Tibial nerve (tissue), 4 donors: Measurements from ENCODE around the gene CCDC27. TPM values are rescaled to one million over a fixed set of nuclear protein-coding genes. Genes with fewer than 3 reads are reported as not detected.

ENCODE experiments used
- DNase-seq, 2 donors: peaks; one replicate each; pipeline ENCODE4 v3.0.0-alpha.2; 2019; ENCODE audit warnings: low spot score in 2 of 2
- H3K27ac ChIP-seq, 4 donors: fragments of 200-600 bp; sonication (generic) in 3 of 4; one replicate each; pipeline ENCODE4 v1.5.1; 2017 to 2019; ENCODE audit warnings: mild to moderate bottlenecking in 1 of 4
- H3K27me3 ChIP-seq, 2 donors: fragments of 200-600 bp; sonication (generic) in 1 of 2; one replicate each; pipeline versions ENCODE4 v1.5.1 to v1.6.0; 2017 to 2019
- H3K36me3 ChIP-seq, 3 donors: fragments of 200-600 bp; sonication (generic); one replicate each; pipeline ENCODE4 v1.5.1; 2018 to 2019
- H3K4me1 ChIP-seq, 4 donors: fragments of 200-600 bp; sonication (generic) in 3 of 4; one replicate each; pipeline ENCODE4 v1.5.1; 2017 to 2019
- H3K4me3 ChIP-seq, 4 donors: fragments of 200-600 bp; sonication (generic) in 3 of 4; one replicate each; pipeline ENCODE4 v1.5.1; 2017 to 2019; ENCODE audit warnings: mild to moderate bottlenecking in 1 of 4, moderate library complexity in 1 of 4
- H3K9me3 ChIP-seq, 4 donors: fragments of 200-600 bp; sonication (generic) in 3 of 4; one replicate each; pipeline ENCODE4 v1.5.1; 2017 to 2019
- CTCF ChIP-seq, 5 experiments: fragments of 200-600 bp in 3 of 5; fragments of 450-650 bp in 2 of 5; sonication (generic) in 3 of 5; IDR thresholded peaks; one replicate each; pipeline ENCODE4 v1.5.1; 2016 to 2019; ENCODE audit warnings: antibody characterized with exemption in 5 of 5, mild to moderate bottlenecking in 3 of 5, moderate library complexity in 2 of 5
- EP300 ChIP-seq, 2 donors: sonication (generic); formaldehyde crosslinking; IDR thresholded peaks; one replicate each; pipeline ENCODE4 v1.6.1; 2017; ENCODE audit warnings: antibody characterized with exemption in 2 of 2, mild to moderate bottlenecking in 1 of 2
- POLR2A ChIP-seq, 2 donors: fragments of 450-650 bp; IDR thresholded peaks; one replicate each; pipeline ENCODE4 v1.6.1; 2017; ENCODE audit warnings: antibody characterized with exemption in 2 of 2, mild to moderate bottlenecking in 2 of 2, moderate library complexity in 2 of 2
- WGBS, 2 donors: methylation state at CpG; one replicate each; pipeline ENCODE4 v1.1.5; 2018; 5-methylcytosine and 5-hydroxymethylcytosine counted together
- small RNA-seq: library from RNA; depleted of rRNA; stranded (forward); fragments of <200 nt; gene quantifications from one replicate; pipeline ENCODE3, GENCODE V24; 2016
- total RNA-seq, 4 donors: library from RNA; depleted of rRNA; stranded (reverse); fragments of >200 nt; gene quantifications; one replicate each; pipeline ENCODE4 v1.1.0, GENCODE V29; 2016

CCDC27 gene
- total RNA-seq, 4 donors from 2014 or later: not detected

- TF ChIP-seq EP300 (IDR thresholded peaks at IDR 0.05) (no peak), POLR2A (IDR thresholded peaks at IDR 0.05) (no peak), CTCF (IDR thresholded peaks at IDR 0.05) (no peak)
- H3K4me1 ChIP-seq: no peaks in the 10 kb centered on the region
- H3K27ac ChIP-seq: no peak overlapping the region
- WGBS, 2 donors: 87 to 89% methylated on average over 8 of the region's 8 CpGs
- H3K36me3 ChIP-seq: peaks cover 0 to 96% (median 9%) of the 10 kb centered on the region in 3 donors
- H3K9me3 ChIP-seq: no peaks in the 10 kb centered on the region
- DNase-seq: no peak
- no peaks in the 10 kb centered on the region for H3K27me3 ChIP-seq
- H3K4me3 ChIP-seq: no peak overlapping the region
Measured at GRCh38 chr1:3820316-3820715, 68.1 kb downstream of the CCDC27 start.

GRCh38 chr1:3821004-3821403, 68.8 kb downstream of the CCDC27 start:
- 75 to 77% methylated on average over 6 of the region's 6 CpGs for WGBS, 2 donors
- H3K27me3 ChIP-seq: no peaks in the 10 kb centered on the region
- H3K9me3 ChIP-seq: no peaks in the 10 kb centered on the region
- DNase-seq: no peak
- H3K36me3 ChIP-seq: peaks cover 0 to 96% (median 15%) of the 10 kb centered on the region in 3 donors
- H3K4me3 ChIP-seq: no peak overlapping the region
- no peak overlapping the region for H3K27ac ChIP-seq
- H3K4me1 ChIP-seq: no peaks in the 10 kb centered on the region
- TF ChIP-seq CTCF (IDR thresholded peaks at IDR 0.05) (no peak), EP300 (IDR thresholded peaks at IDR 0.05) (no peak), POLR2A (IDR thresholded peaks at IDR 0.05) (no peak)

Small RNA genes within 50 kb of the gene (small RNA-seq; reads per million reads assigned to genes)
- gene RF02197 (not detected), gene RN7SL574P (not detected)

Other genes with a start within 250 kb of the CCDC27 start
- gene MEGF6, start 140.9 kb upstream of the CCDC27 start, total RNA-seq: 10 to 100 TPM; 25.3 to 63.3 (median 42.8) TPM
- 10 to 100 TPM; 26.7 to 39.8 (median 34.7) TPM for gene TPRG1L, start 127.4 kb upstream of the CCDC27 start, total RNA-seq
- 10 to 100 TPM; 11.1 to 17.1 (median 12.9) TPM for gene WRAP73, start 102.3 kb upstream of the CCDC27 start, total RNA-seq
- under 1 TPM in 1 of 4 donors, not detected in 3; 0.30 TPM for gene TP73, start 99.9 kb upstream of the CCDC27 start, total RNA-seq
- gene SMIM1, start 20.3 kb downstream of the CCDC27 start, total RNA-seq: 10 to 100 TPM in 1 of 4 donors, not detected in 3; 23.1 TPM
- gene LRRC47, start 44.0 kb downstream of the CCDC27 start, total RNA-seq: 10 to 100 TPM; 40.8 to 46.3 (median 42.6) TPM
- gene CEP104, start 104.8 kb downstream of the CCDC27 start, total RNA-seq: 10 to 100 TPM; 41.5 to 68.6 (median 48.0) TPM
- 10 to 100 TPM in 3 of 4 donors, 1 to 10 TPM in 1; 7.0 to 17.7 (median 15.2) TPM for gene DFFB, start 105.0 kb downstream of the CCDC27 start, total RNA-seq
- gene C1orf174, start 147.8 kb downstream of the CCDC27 start, total RNA-seq: 10 to 100 TPM; 18.2 to 24.6 (median 19.1) TPM